Neuronal stem cell (in vitro differentiated cells): ENCODE results near the gene SIK3.
A peak's percentile ranks its signal among the peaks of the same experiment; 100 is the strongest.

Experiments used
- DNase-seq: peaks from one replicate; pipeline ENCODE4 v3.0.0-alpha.2; 2013; ENCODE audit warnings: low spot score
- H2AFZ ChIP-seq: one replicate; pipeline ENCODE4 v1.6.1; 2013; ENCODE audit warnings: mild to moderate bottlenecking, low read length, inconsistent platforms
- H2AK5ac ChIP-seq: 2 replicates; pipeline ENCODE4 v1.6.1; 2013; ENCODE audit warnings: low read depth, mild to moderate bottlenecking, inconsistent platforms, low read length, moderate library complexity, mixed read lengths
- H2BK120ac ChIP-seq: 2 replicates; pipeline ENCODE4 v1.6.1; 2013; ENCODE audit warnings: low read depth, mild to moderate bottlenecking, inconsistent platforms, low read length, moderate library complexity, mixed read lengths
- H2BK12ac ChIP-seq: one replicate; pipeline ENCODE4 v1.6.1; 2013; ENCODE audit warnings: low read length, inconsistent platforms
- H2BK15ac ChIP-seq: 2 replicates; pipeline ENCODE4 v1.6.1; 2013; ENCODE audit warnings: mild to moderate bottlenecking, low read length, inconsistent platforms, mixed read lengths
- H2BK5ac ChIP-seq: one replicate; pipeline ENCODE4 v1.6.1; 2013; ENCODE audit warnings: inconsistent platforms, mild to moderate bottlenecking, low read length, moderate library complexity
- H3K14ac ChIP-seq: one replicate; pipeline ENCODE4 v1.6.1; 2013; ENCODE audit warnings: low read length, inconsistent platforms
- H3K18ac ChIP-seq: 2 replicates; pipeline ENCODE4 v1.6.1; 2013; ENCODE audit warnings: low read length, inconsistent platforms
- H3K23ac ChIP-seq: 2 replicates; pipeline ENCODE4 v1.6.1; 2013; ENCODE audit warnings: low read depth, mild to moderate bottlenecking, mixed read lengths, low read length, inconsistent platforms; ENCODE audit not compliant: poor library complexity
- H3K27ac ChIP-seq: replicated peaks from 3 replicates; pipeline ENCODE4 v1.5.1; 2013; ENCODE audit warnings: low read length, inconsistent platforms
- H3K27me3 ChIP-seq, 3 experiments: 2 replicates each; pipeline ENCODE4 v1.6.1; 2013; ENCODE audit warnings: low read length in 3 of 3, mild to moderate bottlenecking in 2 of 3, inconsistent platforms in 1 of 3, low read depth in 1 of 3, mixed read lengths in 1 of 3, moderate library complexity in 1 of 3; ENCODE audit not compliant: control insufficient read depth in 3 of 3, insufficient read depth in 3 of 3
- H3K36me3 ChIP-seq, 2 donors: replicated peaks in 1 of 2; 2 replicates each; pipeline ENCODE4 v1.6.1; 2013; ENCODE audit warnings: low read length in 2 of 2; ENCODE audit not compliant: control insufficient read depth in 2 of 2, insufficient read depth in 2 of 2
- H3K4ac ChIP-seq: 2 replicates; pipeline ENCODE4 v1.6.1; 2013; ENCODE audit warnings: inconsistent platforms, mild to moderate bottlenecking, low read length, moderate library complexity
- H3K4me1 ChIP-seq, 2 donors: 1 replicate in 1 of 2; 2 replicates in 1 of 2; pipeline ENCODE4 v1.6.1; 2013; ENCODE audit warnings: low read length in 2 of 2, low read depth in 1 of 2; ENCODE audit not compliant: control insufficient read depth in 2 of 2, insufficient read depth in 1 of 2
- H3K4me2 ChIP-seq: one replicate; pipeline ENCODE4 v1.6.1; 2013; ENCODE audit warnings: mild to moderate bottlenecking, low read length, inconsistent platforms; ENCODE audit not compliant: insufficient read depth, poor library complexity, severe bottlenecking
- H3K4me3 ChIP-seq, 2 donors: 2 replicates each; pipeline ENCODE4 v1.5.1; 2013; ENCODE audit warnings: low read length in 2 of 2, mild to moderate bottlenecking in 2 of 2, inconsistent platforms in 1 of 2, moderate library complexity in 1 of 2
- H3K79me1 ChIP-seq: one replicate; pipeline ENCODE4 v1.6.1; 2013; ENCODE audit warnings: low read depth, mild to moderate bottlenecking, inconsistent platforms, low read length, moderate library complexity
- H3K9ac ChIP-seq: one replicate; pipeline ENCODE4 v1.6.1; 2013; ENCODE audit warnings: mild to moderate bottlenecking, low read depth, low read length, inconsistent platforms; ENCODE audit not compliant: poor library complexity
- H3K9me3 ChIP-seq, 2 donors: replicated peaks in 1 of 2; 2 replicates each; pipeline versions ENCODE3 to v1.6.1; 2013; ENCODE audit warnings: low read length in 2 of 2, mild to moderate bottlenecking in 2 of 2, inconsistent platforms in 1 of 2, low read depth in 1 of 2, mixed read lengths in 1 of 2, moderate library complexity in 1 of 2; ENCODE audit not compliant: control insufficient read depth in 2 of 2, insufficient read depth in 1 of 2
- H4K8ac ChIP-seq: one replicate; pipeline ENCODE4 v1.6.1; 2013; ENCODE audit warnings: low read depth, mild to moderate bottlenecking, inconsistent platforms, low read length, moderate library complexity
- H4K91ac ChIP-seq: one replicate; pipeline ENCODE4 v1.6.1; 2013; ENCODE audit warnings: low read length, low read depth, mild to moderate bottlenecking, inconsistent platforms; ENCODE audit not compliant: poor library complexity
- WGBS, 2 donors: extraction: QIAGEN DNeasy Blood & Tissue Kit; methylation state at CpG; one replicate each; pipeline ENCODE4 v1.1.7; 2013; ENCODE audit warnings: missing lambda C conversion rate in 2 of 2, mixed read lengths in 1 of 2; ENCODE audit not compliant: insufficient read length in 2 of 2, insufficient replicate concordance in 1 of 2; ENCODE audit errors: extremely low coverage in 2 of 2; 5-methylcytosine and 5-hydroxymethylcytosine counted together

Gene SIK3

GRCh38 chr11:117010808-117011540 lies 87.3 kb downstream of the SIK3 start:
- no peak overlapping the region for H3K9ac ChIP-seq
- H3K36me3 ChIP-seq = no peaks in the 10 kb centered on the region
- H3K4me3 ChIP-seq = no peak overlapping the region
- H3K4me1 ChIP-seq = peaks cover 0 to 5% of the 10 kb centered on the region in 2 donors
- H3K14ac ChIP-seq = no peak overlapping the region
- no peaks in the 10 kb centered on the region for H3K27me3 ChIP-seq
- no peak overlapping the region for H2BK12ac ChIP-seq
- no peak overlapping the region for H2BK120ac ChIP-seq
- no peak overlapping the region for H2AFZ ChIP-seq
- H3K27ac ChIP-seq = no peak overlapping the region
- no peak overlapping the region for H3K23ac ChIP-seq
- WGBS, 2 donors = no CpG with 5 or more reads among the region's 14 CpGs
- no peak overlapping the region for H2BK15ac ChIP-seq
- no peak overlapping the region for H4K8ac ChIP-seq
- no peak overlapping the region for H2BK5ac ChIP-seq
- no peak overlapping the region for H2AK5ac ChIP-seq
- H3K9me3 ChIP-seq = no peaks in the 10 kb centered on the region
- DNase-seq = no peak
- no peaks in the 10 kb centered on the region for H3K79me1 ChIP-seq
- H3K4me2 ChIP-seq = no peak overlapping the region
- H3K18ac ChIP-seq = no peak overlapping the region
- no peak overlapping the region for H3K4ac ChIP-seq
- H4K91ac ChIP-seq = no peak overlapping the region

GRCh38 chr11:117009905-117010605 lies 88.2 kb downstream of the SIK3 start:
- Histone ChIP-seq H3K27ac (no peak overlapping the region), H2BK12ac (no peak overlapping the region), H3K4me3 (no peak overlapping the region), H3K4me2 (no peak overlapping the region), H2BK15ac (no peak overlapping the region), H3K9me3 (no peaks in the 10 kb centered on the region), H3K9ac (no peak overlapping the region), H2AFZ (no peak overlapping the region), H4K8ac (no peak overlapping the region), H3K79me1 (no peaks in the 10 kb centered on the region), H2BK5ac (no peak overlapping the region), H3K4me1 (peaks cover 0 to 5% of the 10 kb centered on the region in 2 donors), H3K14ac (no peak overlapping the region), H4K91ac (no peak overlapping the region), H3K23ac (no peak overlapping the region), H3K4ac (no peak overlapping the region), H3K27me3 (no peaks in the 10 kb centered on the region), H3K18ac (no peak overlapping the region), H2BK120ac (no peak overlapping the region), H3K36me3 (no peaks in the 10 kb centered on the region), H2AK5ac (no peak overlapping the region)
- WGBS, 2 donors = no CpG with 5 or more reads among the region's 3 CpGs
- DNase-seq = no peak

DNA sequence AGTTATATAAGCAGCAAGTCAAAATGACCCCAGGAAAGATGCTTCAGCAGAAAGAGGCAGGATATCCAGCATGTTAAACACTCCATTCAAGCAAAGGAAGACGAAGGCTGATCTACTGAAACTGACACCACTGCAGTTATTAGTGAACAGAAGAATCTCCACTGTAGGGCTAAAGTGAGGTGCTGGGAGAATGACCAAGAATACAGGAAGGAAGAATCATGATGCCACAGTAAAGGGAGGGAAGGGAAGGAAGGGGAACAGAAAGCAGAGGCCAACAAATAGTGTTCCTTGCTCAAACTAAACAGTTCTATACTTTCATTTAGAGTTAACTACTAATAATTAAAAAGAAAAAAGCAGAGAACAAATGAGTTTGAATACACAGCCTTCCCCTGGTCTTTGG lies 92.5 kb downstream of the SIK3 start:
- Histone ChIP-seq H3K18ac (no peak overlapping the region), H2BK5ac (no peak overlapping the region)
- no CpG with 5 or more reads among the region's 1 CpG for WGBS, 2 donors

GRCh38 chr11:117002639-117003299 lies 95.5 kb downstream of the SIK3 start:
- Histone ChIP-seq H3K4ac (no peak overlapping the region), H3K27me3 (no peaks in the 10 kb centered on the region), H3K9me3 (no peaks in the 10 kb centered on the region), H3K27ac (no peak overlapping the region), H3K9ac (peak overlapping the region; percentile 55), H3K14ac (no peak overlapping the region), H2BK5ac (no peak overlapping the region), H2BK15ac (no peak overlapping the region), H3K79me1 (no peaks in the 10 kb centered on the region), H3K4me2 (no peak overlapping the region), H3K23ac (no peak overlapping the region), H4K8ac (no peak overlapping the region), H2BK12ac (no peak overlapping the region), H2BK120ac (no peak overlapping the region), H3K4me1 (peaks cover 0 to 5% of the 10 kb centered on the region in 2 donors), H3K36me3 (no peaks in the 10 kb centered on the region), H3K18ac (no peak overlapping the region), H3K4me3 (no peak overlapping the region), H2AK5ac (no peak overlapping the region), H2AFZ (no peak overlapping the region), H4K91ac (no peak overlapping the region)
- no peak for DNase-seq
- no CpG with 5 or more reads among the region's 6 CpGs for WGBS, 2 donors

More for the DNA sequence above, 92.5 kb downstream of the SIK3 start:
- no peak overlapping the region for H2BK120ac ChIP-seq
- no peak overlapping the region for H3K14ac ChIP-seq
- no peak overlapping the region for H3K4ac ChIP-seq
- H3K9me3 ChIP-seq = no peaks in the 10 kb centered on the region
- no peak overlapping the region for H3K4me2 ChIP-seq
- no peak overlapping the region for H4K8ac ChIP-seq
- no peaks in the 10 kb centered on the region for H3K36me3 ChIP-seq
- no peak overlapping the region for H3K27ac ChIP-seq
- H2AK5ac ChIP-seq = no peak overlapping the region
- H3K9ac ChIP-seq = no peak overlapping the region
- no peak overlapping the region for H2AFZ ChIP-seq
- H3K4me3 ChIP-seq = no peak overlapping the region
- H3K27me3 ChIP-seq = no peaks in the 10 kb centered on the region
- H4K91ac ChIP-seq = no peak overlapping the region
- H2BK12ac ChIP-seq = no peak overlapping the region
- no peak for DNase-seq
- no peaks in the 10 kb centered on the region for H3K79me1 ChIP-seq
- H3K23ac ChIP-seq = no peak overlapping the region
- H2BK15ac ChIP-seq = no peak overlapping the region
- peaks cover 0 to 10% of the 10 kb centered on the region in 2 donors for H3K4me1 ChIP-seq
